CD4-positive, alpha-beta T cell treated with Interleukin-10 for 1 hour (primary cell): Measurements from ENCODE around the gene AGRN.
"Not testable (repeated sequence)": the region's sequence is repeated elsewhere in the genome, so short reads cannot be mapped to it uniquely, and the experiment has no call there.

ENCODE experiments used
- DNase-seq: peaks from one replicate; pipeline ENCODE4 v3.0.0-alpha.2; 2020

The AGRN gene

GRCh38 chr1:981955-982558 lies 37.9 kb upstream of the AGRN start, which contains the start of gene PERM1:
PERM1 (minus strand) TSS chr1:982093; CDS start chr1:981029, 1,064 bp downstream.
- no peak for DNase-seq

GRCh38 chr1:982765-983436 lies 37.0 kb upstream of the AGRN start:
- DNase-seq, result no peak

- peak; percentile 60 for DNase-seq
These were observed 36.0 kb upstream of the AGRN start for GRCh38 chr1:983798-984475.

- no peak for DNase-seq
These were observed 35.5 kb upstream of the AGRN start for GRCh38 chr1:984476-984814.

GRCh38 chr1:985126-985525 lies 34.8 kb upstream of the AGRN start:
- DNase-seq, result no peak

- not testable (repeated sequence) for DNase-seq
These were observed 31.9 kb upstream of the AGRN start for GRCh38 chr1:988061-988460.

- DNase-seq, result not testable (repeated sequence)
These were observed 28.6 kb upstream of the AGRN start for GRCh38 chr1:991275-991674.

- DNase-seq, result no peak
These were observed 28.0 kb upstream of the AGRN start for GRCh38 chr1:991895-992294.

- DNase-seq, result no peak
These were observed 27.6 kb upstream of the AGRN start for GRCh38 chr1:992362-992761.

GRCh38 chr1:993379-993995 lies 26.4 kb upstream of the AGRN start:
- no peak for DNase-seq

- not testable (repeated sequence) for DNase-seq
These were observed 25.4 kb upstream of the AGRN start for GRCh38 chr1:994546-994945.

- DNase-seq, result no peak
These were observed 24.0 kb upstream of the AGRN start for GRCh38 chr1:995665-996633.

- no peak for DNase-seq
These were observed 22.8 kb upstream of the AGRN start for GRCh38 chr1:996851-997712.

- DNase-seq, result no peak
These were observed 22.3 kb upstream of the AGRN start for GRCh38 chr1:997713-997992.

GRCh38 chr1:997993-998744 lies 21.8 kb upstream of the AGRN start:
- no peak for DNase-seq

GRCh38 chr1:998745-998994 lies 21.2 kb upstream of the AGRN start:
- no peak for DNase-seq

GRCh38 chr1:998995-999724 lies 20.8 kb upstream of the AGRN start:
- no peak for DNase-seq

- DNase-seq, result peak; percentile 68
These were observed 20.1 kb upstream of the AGRN start, which contains the start of gene HES4 for GRCh38 chr1:999725-1000356. HES4 (minus strand) TSS chr1:1000097; CDS start chr1:999973, 124 bp downstream.

GRCh38 chr1:1000357-1001056 lies 19.4 kb upstream of the AGRN start:
- DNase-seq, result peak; percentile 76
